GM12872 (cell line): Measurements from ENCODE around the gene PKP4.

Experiments
- CTCF ChIP-seq: IDR thresholded peaks from 3 replicates; pipeline ENCODE4 v1.5.1; 2011; ENCODE audit warnings: low read depth, mild to moderate bottlenecking, low read length, moderate library complexity; ENCODE audit not compliant: insufficient read depth

PKP4 gene

GRCh38 chr2:158662421-158662820, 205.7 kb downstream of the PKP4 start:
- TF ChIP-seq CTCF = no peak

- no peak for TF ChIP-seq CTCF
Measured at GRCh38 chr2:158663796-158664195, 207.0 kb downstream of the PKP4 start.

- no peak for TF ChIP-seq CTCF
Measured at GRCh38 chr2:158664987-158665386, 208.2 kb downstream of the PKP4 start.

- no peak for TF ChIP-seq CTCF
Measured at GRCh38 chr2:158665536-158666302, 209.0 kb downstream of the PKP4 start.

- no peak for TF ChIP-seq CTCF
Measured at GRCh38 chr2:158666969-158667368, 210.2 kb downstream of the PKP4 start.

- no peak for TF ChIP-seq CTCF
Measured at GRCh38 chr2:158667586-158667985, 210.8 kb downstream of the PKP4 start.

GRCh38 chr2:158668001-158668765, 211.4 kb downstream of the PKP4 start:
- TF ChIP-seq CTCF = no peak
